NCI-H2196 treated with DMSO at 0.1 percent for 48 hours (cell line): ENCODE measurements around the gene UPF3A.
"Not testable (repeated sequence)": the region's sequence is repeated elsewhere in the genome, so short reads cannot be mapped to it uniquely, and the experiment has no call there.

Experiments used
- DNase-seq: peaks from one replicate; lab custom pipeline; 2025; ENCODE audit not compliant: unreplicated experiment; lab: John Stamatoyannopoulos, UW

Gene UPF3A

GRCh38 chr13:114263578-114263977, 17.8 kb upstream of the UPF3A start:
- no peak for DNase-seq

DNA sequence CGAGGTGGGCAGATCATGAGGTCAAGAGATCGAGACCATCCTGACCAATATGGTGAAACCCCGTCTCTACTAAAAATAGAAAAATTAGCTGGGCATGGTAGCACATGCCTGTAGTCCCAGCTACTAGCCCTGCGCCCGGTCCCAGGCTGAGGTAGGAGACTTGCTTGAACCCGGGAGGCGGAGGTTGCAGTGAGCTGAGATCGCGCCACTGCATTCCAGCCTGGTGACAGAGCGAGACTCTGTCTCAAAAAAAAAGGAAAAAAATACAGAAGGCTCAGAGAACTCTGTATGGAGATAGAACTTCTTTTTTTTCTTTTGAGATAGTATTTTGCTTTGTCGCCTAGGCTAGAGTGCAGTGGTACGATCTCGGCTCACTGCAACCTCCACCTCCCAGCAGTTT, 17.1 kb upstream of the UPF3A start:
- not testable (repeated sequence) for DNase-seq

GRCh38 chr13:114264886-114265611, 16.4 kb upstream of the UPF3A start:
- no peak for DNase-seq

DNA sequence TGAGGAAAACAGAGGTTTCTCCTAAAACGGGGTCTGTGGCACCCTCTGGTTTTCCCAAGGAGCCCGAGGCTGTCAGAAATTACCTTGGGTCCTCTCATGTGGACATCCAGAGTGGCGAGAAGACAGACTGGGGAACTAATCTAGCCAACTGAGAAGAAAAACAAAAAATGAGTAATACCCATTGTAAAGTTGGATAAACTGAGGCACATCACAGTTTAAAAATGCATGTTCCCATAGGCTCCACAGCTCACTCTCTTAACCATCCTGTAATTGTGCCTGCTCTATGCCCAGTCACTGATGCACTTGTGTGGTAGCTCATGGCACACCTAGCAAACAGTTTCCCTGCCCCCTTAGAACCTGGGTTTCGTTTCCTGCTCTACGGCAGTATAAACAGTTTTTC, 15.2 kb upstream of the UPF3A start:
- DNase-seq: no peak

GRCh38 chr13:114268344-114269280, 12.8 kb upstream of the UPF3A start:
- no peak for DNase-seq

GRCh38 chr13:114269281-114269770, 12.1 kb upstream of the UPF3A start:
- DNase-seq: no peak

GRCh38 chr13:114272977-114273376, 8.4 kb upstream of the UPF3A start:
- DNase-seq: no peak

- DNase-seq: no peak
These were observed 6.1 kb upstream of the UPF3A start for GRCh38 chr13:114275304-114275703.

DNA sequence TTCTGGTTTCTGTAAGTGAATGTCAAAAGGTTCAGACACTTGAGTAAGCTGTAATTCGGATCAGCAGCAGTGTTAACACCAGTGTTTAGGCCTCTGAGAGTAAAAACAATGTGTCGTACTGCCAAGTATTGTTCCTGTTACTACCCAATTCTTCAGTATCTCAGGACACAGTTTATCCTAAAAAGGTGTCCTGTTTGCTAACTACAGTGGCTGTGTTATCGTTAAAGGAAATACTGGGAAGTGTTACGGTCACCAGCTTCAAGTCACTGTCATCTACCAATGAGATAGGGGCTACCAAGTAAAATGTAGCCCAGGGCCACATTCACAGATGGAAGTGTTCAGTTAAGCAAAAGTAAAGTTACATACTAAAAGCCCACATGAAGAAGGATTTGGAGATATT, 2.3 kb upstream of the UPF3A start:
- DNase-seq: no peak

DNA sequence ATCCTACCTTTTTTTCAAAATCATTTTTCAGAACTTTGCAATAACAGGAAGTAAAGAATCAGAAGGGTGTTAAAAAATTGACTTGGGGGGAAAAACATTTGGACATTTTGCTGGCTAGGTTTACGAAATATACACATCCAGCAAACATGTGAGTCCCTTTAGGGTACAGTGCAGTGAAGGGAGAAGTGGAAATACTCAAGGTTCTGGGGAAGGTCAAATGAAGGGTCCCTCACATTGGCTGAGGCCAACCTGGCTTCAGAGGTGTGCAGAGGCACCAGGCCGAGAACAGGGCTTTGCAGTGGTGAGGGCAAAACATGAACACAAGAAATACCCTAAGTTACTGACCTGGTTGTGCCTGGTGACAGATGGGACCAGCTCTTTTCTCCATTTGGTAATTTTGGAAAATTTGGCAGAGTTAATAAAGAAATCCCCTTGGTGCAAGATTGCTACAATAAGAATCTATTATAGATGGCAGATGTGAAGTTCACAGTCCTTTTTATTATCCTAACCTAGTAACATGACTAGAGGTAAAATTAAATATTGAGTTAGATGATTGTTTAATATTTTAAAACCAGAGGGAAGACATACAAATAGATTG, 1.5 kb upstream of the UPF3A start:
- DNase-seq: no peak

GRCh38 chr13:114282041-114282670, 755 bp downstream of the UPF3A start:
- DNase-seq: peak; percentile 25

GRCh38 chr13:114283576-114283975, 2.2 kb downstream of the UPF3A start:
- DNase-seq: no peak

- no peak for DNase-seq
These were observed 3.3 kb downstream of the UPF3A start for GRCh38 chr13:114284680-114285079.

DNA sequence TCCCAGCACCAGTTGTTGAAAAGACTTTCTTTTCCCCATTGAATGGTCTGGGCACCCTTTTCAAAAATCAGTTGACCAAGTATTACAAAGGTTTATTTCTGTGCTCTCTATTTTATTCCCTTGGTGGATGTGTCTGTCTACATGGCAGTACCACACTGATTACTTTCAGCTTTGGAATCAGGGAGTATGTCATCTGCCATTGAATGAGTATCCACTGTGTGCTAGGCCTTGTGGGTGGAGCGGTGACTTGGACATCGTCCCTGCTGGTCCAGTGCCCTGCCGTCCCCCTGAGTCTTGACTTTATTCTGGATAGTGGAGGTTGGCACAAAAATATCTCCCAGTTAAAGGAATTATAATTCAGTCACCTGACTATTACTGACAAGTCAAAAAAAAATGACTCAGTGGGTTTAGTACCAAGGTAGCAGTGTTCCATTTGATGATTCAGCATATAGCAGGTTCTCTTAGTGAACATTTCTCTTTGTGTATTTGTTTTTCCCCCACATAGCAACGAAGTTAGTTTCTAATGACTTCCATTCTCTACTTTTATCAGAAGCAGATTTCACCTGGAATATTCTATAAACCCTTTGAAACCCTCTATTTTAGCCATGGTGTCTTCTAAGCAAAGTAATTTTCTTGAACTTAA, 3.9 kb downstream of the UPF3A start:
- no peak for DNase-seq

GRCh38 chr13:114286808-114287207, 5.4 kb downstream of the UPF3A start:
- no peak for DNase-seq

DNA sequence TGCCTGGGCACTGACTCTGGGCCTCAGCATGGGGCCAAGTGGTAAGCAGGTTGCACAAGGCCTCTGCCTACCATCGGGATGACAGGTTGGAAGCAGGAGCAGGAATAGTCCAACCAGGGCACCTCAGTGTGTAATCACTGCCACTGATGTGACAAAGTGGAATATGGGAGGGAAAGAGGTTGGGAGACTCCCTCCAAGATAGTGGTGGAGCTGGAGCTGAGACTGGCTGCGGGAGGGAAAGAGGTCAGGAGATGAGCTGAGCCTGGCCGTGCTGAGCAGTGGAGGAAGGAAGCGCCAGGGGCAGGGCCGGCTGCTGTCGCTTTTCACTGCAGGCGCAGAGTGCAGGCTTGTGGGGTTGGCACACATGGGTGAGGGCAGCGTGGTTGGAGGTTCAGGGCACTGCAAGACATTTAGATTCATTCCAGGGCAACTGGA, 6.8 kb downstream of the UPF3A start:
- DNase-seq: no peak

- DNase-seq: no peak
These were observed 15.0 kb downstream of the UPF3A start for GRCh38 chr13:114296448-114296847.

- DNase-seq: no peak
These were observed 15.5 kb downstream of the UPF3A start for GRCh38 chr13:114296902-114297301.

GRCh38 chr13:114298866-114299265, 17.5 kb downstream of the UPF3A start:
- no peak for DNase-seq

DNA sequence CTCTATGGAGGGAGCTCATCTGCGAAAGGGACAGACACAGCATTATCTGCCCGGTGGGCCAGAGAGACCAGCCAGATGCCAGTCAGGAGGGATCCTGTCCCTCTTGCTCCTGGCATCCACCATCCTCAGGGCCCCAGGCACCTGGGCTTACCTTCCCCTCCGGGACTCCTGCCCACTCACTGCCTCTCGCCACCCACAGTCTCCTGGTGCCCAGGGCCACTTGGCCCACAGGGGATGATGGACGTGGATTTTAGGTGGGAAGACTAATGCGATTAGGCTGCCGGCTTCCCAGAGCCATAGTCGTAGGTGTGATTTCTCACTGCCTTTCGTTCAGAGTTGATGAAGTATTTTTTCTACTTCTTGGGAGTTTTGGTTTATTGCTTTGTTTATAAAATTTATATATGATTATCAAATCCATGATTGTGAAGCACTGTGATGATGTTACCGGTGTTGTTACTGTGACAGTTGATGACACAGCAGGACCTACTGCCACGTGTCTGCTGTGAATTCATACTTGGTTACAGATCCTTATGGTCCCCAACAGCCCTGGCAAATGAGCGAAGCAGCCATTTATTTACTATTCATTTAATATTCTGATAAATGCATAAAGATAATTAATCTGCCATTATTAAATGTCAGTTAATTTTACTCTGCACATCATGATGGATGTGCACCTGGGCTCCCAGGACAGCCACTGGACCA, 18.4 kb downstream of the UPF3A start:
- DNase-seq: no peak
